NB4 (cell line): ENCODE results near the gene KIR3DL2.

Experiments
- CTCF ChIP-seq: IDR thresholded peaks from one replicate; pipeline ENCODE4 v1.5.1; 2012; ENCODE audit warnings: low read depth, low read length
- POLR2A ChIP-seq: IDR thresholded peaks from 2 replicates; pipeline ENCODE4 v1.6.1; 2011; ENCODE audit warnings: mild to moderate bottlenecking; ENCODE audit not compliant: insufficient read length; ENCODE audit errors: extremely low read depth

DNA sequence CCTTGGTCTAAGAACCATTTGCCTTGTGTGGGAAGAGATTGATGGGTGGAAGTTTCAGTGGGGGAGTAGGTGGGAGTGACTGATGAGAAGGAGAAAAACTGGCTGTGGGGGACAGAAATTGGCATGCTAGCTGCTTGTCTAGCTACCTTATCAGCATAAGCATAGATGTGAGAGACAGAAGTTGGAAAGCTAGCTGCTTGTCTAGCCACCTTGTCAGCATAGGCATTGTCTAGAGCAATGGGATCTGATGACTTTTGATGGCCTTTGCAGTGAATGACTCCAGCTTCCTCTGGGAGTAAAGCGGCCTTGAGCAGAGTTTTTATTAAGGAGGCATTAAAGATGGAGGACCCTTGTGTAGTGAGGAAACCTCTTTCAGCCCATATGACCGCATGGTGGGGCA, 45.8 kb downstream of the KIR3DL2 start:
- TF ChIP-seq CTCF (no peak), POLR2A (no peak)
